Naive thymus-derived CD4-positive, alpha-beta T cell (primary cell): ENCODE results near the gene PIP5K1B. TPM values are rescaled to one million over a fixed set of nuclear protein-coding genes. Genes with fewer than 3 reads are reported as not detected.

Experiments used
- ATAC-seq: fragments of 150-1000 bp; cut with Tn5 transposase; 2 replicates; pipeline ENCODE4 v1.10.0; 2021; ENCODE audit warnings: mild to moderate bottlenecking, moderate library complexity
- CTCF ChIA-PET: fragments of 350-600 bp; sonication (Branson Sonifier 250); formaldehyde crosslinking; loops from one replicate; lab custom pipeline; 2021; ENCODE audit warnings: antibody characterized with exemption; lab: Charles Lee
- POLR2A ChIA-PET: fragments of 350-600 bp; sonication (Branson Sonifier 250); formaldehyde crosslinking; loops from one replicate; lab custom pipeline; 2021; ENCODE audit warnings: antibody characterized with exemption, inconsistent platforms; lab: Charles Lee
- DNase-seq, 9 donors: peaks; one replicate each; pipeline versions ENCODE4 v3.0.0 to v3.0.0-alpha.2; 2020 to 2022; ENCODE audit warnings: mixed read lengths in 1 of 9
- H3K27ac ChIP-seq: one replicate; pipeline ENCODE4 v1.7.0; 2013; ENCODE audit warnings: mild to moderate bottlenecking, low read depth, low read length, moderate library complexity
- H3K27me3 ChIP-seq, 2 donors: one replicate each; pipeline ENCODE4 v1.7.0; 2013; ENCODE audit warnings: low read length in 2 of 2, mild to moderate bottlenecking in 2 of 2, moderate library complexity in 2 of 2; ENCODE audit not compliant: control insufficient read depth in 2 of 2, insufficient read depth in 2 of 2
- H3K36me3 ChIP-seq, 3 experiments: 1 replicate in 2 of 3; 2 replicates in 1 of 3; pipeline ENCODE4 v1.7.0; 2013; ENCODE audit warnings: low read length in 3 of 3, mild to moderate bottlenecking in 3 of 3, moderate library complexity in 1 of 3; ENCODE audit not compliant: insufficient read depth in 3 of 3, control insufficient read depth in 2 of 3
- H3K4me1 ChIP-seq, 2 donors: one replicate each; pipeline ENCODE4 v1.7.0; 2013; ENCODE audit warnings: low read length in 2 of 2, mild to moderate bottlenecking in 2 of 2, moderate library complexity in 1 of 2; ENCODE audit not compliant: control insufficient read depth in 2 of 2, insufficient read depth in 2 of 2
- H3K4me3 ChIP-seq: 2 replicates; pipeline ENCODE4 v1.7.0; 2013; ENCODE audit warnings: mild to moderate bottlenecking, low read length
- H3K9me3 ChIP-seq, 3 experiments: 1 replicate in 2 of 3; 2 replicates in 1 of 3; pipeline ENCODE4 v1.7.0; 2013; ENCODE audit warnings: low read length in 3 of 3; ENCODE audit not compliant: control insufficient read depth in 2 of 3
- H3K27ac Mint-ChIP-seq, 9 donors: one replicate each; pipeline ENCODE4 v1.8.0; 2020 to 2022; ENCODE audit warnings: mixed read lengths in 9 of 9, mild to moderate bottlenecking in 8 of 9, moderate library complexity in 5 of 9, inconsistent platforms in 2 of 9
- H3K27me3 Mint-ChIP-seq, 5 donors: one replicate each; pipeline ENCODE4 v1.8.0; 2021 to 2022; ENCODE audit warnings: mixed read lengths in 5 of 5, mild to moderate bottlenecking in 1 of 5
- H3K36me3 Mint-ChIP-seq, 5 donors: one replicate each; pipeline ENCODE4 v1.8.0; 2020 to 2022; ENCODE audit warnings: mixed read lengths in 5 of 5, mild to moderate bottlenecking in 3 of 5, inconsistent platforms in 1 of 5
- H3K4me1 Mint-ChIP-seq, 7 donors: one replicate each; pipeline ENCODE4 v1.8.0; 2020 to 2022; ENCODE audit warnings: mixed read lengths in 7 of 7, mild to moderate bottlenecking in 3 of 7, inconsistent platforms in 1 of 7
- H3K4me3 Mint-ChIP-seq, 10 donors: one replicate each; pipeline ENCODE4 v1.8.0; 2020 to 2022; ENCODE audit warnings: mild to moderate bottlenecking in 10 of 10, mixed read lengths in 10 of 10, moderate library complexity in 6 of 10, inconsistent platforms in 2 of 10
- H3K9me3 Mint-ChIP-seq, 11 donors: one replicate each; pipeline ENCODE4 v1.8.0; 2020 to 2022; ENCODE audit warnings: mixed read lengths in 11 of 11, mild to moderate bottlenecking in 4 of 11, inconsistent platforms in 1 of 11, moderate library complexity in 1 of 11
- intact Hi-C, 2 donors: fragments of 100-400 bp; cut with micrococcal nuclease; formaldehyde crosslinking; loops; one replicate each; pipeline ENCODE4 v1.15.1; 2023
- polyA plus RNA-seq, 2 donors: library from polyadenylated mRNA; unstranded; fragments of 300-500 nt; fragmentation: Illumina TruSeq; gene quantifications; one replicate each; pipeline ENCODE4 v1.2.3, GENCODE V29; 2021
- total RNA-seq, 6 experiments: library from RNA in 5 of 6; stranded (reverse) in 5 of 6; gene quantifications; 1 replicate in 5 of 6; 2 replicates in 1 of 6; pipeline ENCODE4 v1.2.3 and lab custom pipeline; 2021 to 2026

The PIP5K1B gene
- total and polyA plus RNA-seq, 7 experiments from 2014 or later, result 0.08 to 4.2 (median 0.54) TPM

DNA sequence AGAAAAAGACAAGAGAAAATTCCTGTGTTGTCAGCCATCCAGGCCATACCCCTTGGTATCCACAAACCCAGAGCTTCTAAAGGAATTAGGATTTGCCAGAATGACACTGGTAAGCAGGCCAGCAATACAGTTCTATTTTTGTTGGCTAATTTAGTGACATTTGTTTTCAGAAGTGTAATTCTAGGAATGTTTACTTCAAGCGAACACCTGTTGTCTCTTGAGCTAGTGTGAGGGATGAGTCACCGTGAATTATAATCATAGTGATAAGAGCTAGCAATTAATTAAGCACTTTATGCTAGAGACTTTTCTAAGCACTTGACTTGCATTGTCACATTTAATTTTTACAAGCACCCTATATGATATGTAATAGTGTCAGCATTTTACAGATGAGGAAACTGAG, 209.7 kb downstream of the PIP5K1B start:
- peaks cover 0 to 23% (median 9%) of the 10 kb centered on the region in 7 donors for H3K4me1 Mint-ChIP-seq
- peaks cover 0 to 4% (median 0%) of the 10 kb centered on the region in 5 donors for H3K27me3 Mint-ChIP-seq
- Histone ChIP-seq H3K4me1 (peaks cover 0 to 4% of the 10 kb centered on the region in 2 donors), H3K9me3 (no peaks in the 10 kb centered on the region), H3K27me3 (no peaks in the 10 kb centered on the region), H3K4me3 (no peak overlapping the region), H3K27ac (no peak overlapping the region), H3K36me3 (no peaks in the 10 kb centered on the region)
- POLR2A ChIA-PET, result interaction anchor here (0.6 kb wide), 1 partner anchor 347 kb away, joined by 3 read pairs; no protein-coding TSS in a partner anchor
- no peaks in the 10 kb centered on the region for H3K9me3 Mint-ChIP-seq
- no peak for DNase-seq
- H3K36me3 Mint-ChIP-seq, result peaks cover 0 to 6% (median 0%) of the 10 kb centered on the region in 5 donors
- intact Hi-C loops, result no loop called here
- no peak overlapping the region for H3K4me3 Mint-ChIP-seq
- no peak for ATAC-seq
- CTCF ChIA-PET, result no interaction called here
- no peak overlapping the region for H3K27ac Mint-ChIP-seq

DNA sequence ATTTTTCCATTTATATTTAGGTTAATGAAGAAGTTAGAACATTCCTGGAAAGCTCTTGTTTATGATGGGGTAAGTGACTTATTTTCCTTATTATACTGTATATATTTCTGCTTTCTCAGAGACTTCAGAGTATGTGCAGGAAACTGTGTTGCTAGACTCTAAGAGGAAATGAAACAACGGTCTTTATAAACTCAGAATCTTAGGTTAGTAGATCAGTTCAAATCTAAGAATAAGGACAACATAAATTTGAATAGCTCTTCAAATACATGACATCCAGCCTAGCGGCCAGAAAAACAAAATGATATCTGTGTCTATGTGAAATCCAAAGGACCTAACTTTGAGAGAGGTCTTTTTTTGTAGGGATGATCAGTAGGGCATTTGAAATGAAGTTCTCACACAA, 214.6 kb downstream of the PIP5K1B start:
- H3K27ac ChIP-seq, result no peak overlapping the region
- Mint-ChIP-seq H3K27ac (peak overlapping the region in 4 of 9 donors; percentile 1 to 23 (median 13)), H3K9me3 (peaks cover 0 to 2% (median 0%) of the 10 kb centered on the region in 11 donors), H3K4me1 (peaks cover 3 to 24% (median 15%) of the 10 kb centered on the region in 7 donors), H3K27me3 (no peaks in the 10 kb centered on the region), H3K36me3 (peaks cover 0 to 10% (median 0%) of the 10 kb centered on the region in 5 donors), H3K4me3 (peak overlapping the region in 7 of 10 donors; percentile 0 to 50 (median 7))
- ChIA-PET CTCF (interaction anchor here (0.7 kb wide), 1 partner anchor 10 kb away, joined by 3 read pairs; no protein-coding TSS in a partner anchor), POLR2A (no interaction called here)
- peaks cover 0 to 7% of the 10 kb centered on the region in 2 donors for H3K4me1 ChIP-seq
- ATAC-seq (no peak), DNase-seq (no peak)
- H3K36me3 ChIP-seq, result no peaks in the 10 kb centered on the region
- intact Hi-C loops, result loop anchor here in 1 of 2 donors (2.0 kb wide), 1 partner anchor 17 kb away; no protein-coding TSS in a partner anchor
- no peaks in the 10 kb centered on the region for H3K9me3 ChIP-seq
- no peak overlapping the region for H3K4me3 ChIP-seq
- no peaks in the 10 kb centered on the region for H3K27me3 ChIP-seq

DNA sequence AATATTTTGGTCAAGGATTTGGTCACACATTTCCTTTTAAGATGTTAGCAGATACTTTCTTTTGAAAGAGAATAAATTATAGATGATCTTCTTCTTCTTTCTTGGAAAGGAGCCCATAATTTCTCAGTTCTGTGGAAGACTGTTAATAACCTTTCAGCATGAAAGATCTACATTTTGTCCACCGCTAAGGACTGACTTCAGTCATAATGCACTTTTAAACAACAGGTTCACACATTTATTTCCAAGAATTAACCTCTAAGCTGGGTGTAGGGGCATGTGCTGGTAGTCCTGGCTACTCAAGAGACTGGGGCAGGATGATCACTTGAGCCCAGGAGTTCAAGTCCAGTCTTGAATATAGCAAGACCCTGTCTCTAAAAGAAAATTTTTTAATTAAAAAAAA, 215.9 kb downstream of the PIP5K1B start:
- intact Hi-C loops, result no loop called here
- Histone ChIP-seq H3K27me3 (no peaks in the 10 kb centered on the region), H3K4me1 (peaks cover 0 to 7% of the 10 kb centered on the region in 2 donors), H3K4me3 (no peak overlapping the region), H3K9me3 (no peaks in the 10 kb centered on the region), H3K36me3 (no peaks in the 10 kb centered on the region), H3K27ac (no peak overlapping the region)
- Mint-ChIP-seq H3K36me3 (peaks cover 0 to 10% (median 0%) of the 10 kb centered on the region in 5 donors), H3K4me3 (peak overlapping the region in 1 of 10 donors; percentile 2), H3K9me3 (peaks cover 0 to 2% (median 0%) of the 10 kb centered on the region in 11 donors), H3K27me3 (no peaks in the 10 kb centered on the region), H3K27ac (no peak overlapping the region), H3K4me1 (peaks cover 3 to 16% (median 14%) of the 10 kb centered on the region in 7 donors)
- no peak for DNase-seq
- POLR2A ChIA-PET, result no interaction called here
- CTCF ChIA-PET, result no interaction called here
- no peak for ATAC-seq

- ATAC-seq (no peak), DNase-seq (no peak)
- H3K27me3 ChIP-seq, result no peaks in the 10 kb centered on the region
- Mint-ChIP-seq H3K9me3 (peaks cover 0 to 2% (median 0%) of the 10 kb centered on the region in 11 donors), H3K27ac (no peak overlapping the region), H3K36me3 (peaks cover 0 to 5% (median 0%) of the 10 kb centered on the region in 5 donors), H3K27me3 (peaks cover 0 to 18% (median 8%) of the 10 kb centered on the region in 5 donors), H3K4me1 (peaks cover 3 to 16% (median 14%) of the 10 kb centered on the region in 7 donors), H3K4me3 (no peak overlapping the region)
- ChIA-PET CTCF (no interaction called here), POLR2A (interaction anchor here (0.8 kb wide), 1 partner anchor 28 kb away, joined by 5 read pairs; no protein-coding TSS in a partner anchor)
- H3K4me1 ChIP-seq, result peaks cover 0 to 7% of the 10 kb centered on the region in 2 donors
- intact Hi-C loops, result no loop called here
- H3K9me3 ChIP-seq, result no peaks in the 10 kb centered on the region
- no peak overlapping the region for H3K4me3 ChIP-seq
- H3K27ac ChIP-seq, result no peak overlapping the region
- H3K36me3 ChIP-seq, result no peaks in the 10 kb centered on the region
Measured at GRCh38 chr9:68923480-68923879, 218.4 kb downstream of the PIP5K1B start.

GRCh38 chr9:68925175-68925574, 220.1 kb downstream of the PIP5K1B start:
- POLR2A ChIA-PET, result no interaction called here
- intact Hi-C loops, result no loop called here

GRCh38 chr9:68927165-68927564, 222.1 kb downstream of the PIP5K1B start:
- H3K27me3 Mint-ChIP-seq, result peaks cover 20 to 38% (median 30%) of the 10 kb centered on the region in 5 donors
- no peak overlapping the region for H3K27ac Mint-ChIP-seq
- no peaks in the 10 kb centered on the region for H3K9me3 ChIP-seq
- no peak overlapping the region for H3K4me3 ChIP-seq
- H3K4me3 Mint-ChIP-seq, result no peak overlapping the region
- H3K36me3 ChIP-seq, result no peaks in the 10 kb centered on the region
- no peaks in the 10 kb centered on the region for H3K27me3 ChIP-seq
- peaks cover 4 to 14% of the 10 kb centered on the region in 2 donors for H3K4me1 ChIP-seq
- ChIA-PET POLR2A (no interaction called here), CTCF (no interaction called here)
- H3K9me3 Mint-ChIP-seq, result peaks cover 0 to 3% (median 0%) of the 10 kb centered on the region in 11 donors
- H3K27ac ChIP-seq, result no peak overlapping the region
- no peak for DNase-seq
- peaks cover 0 to 4% (median 0%) of the 10 kb centered on the region in 5 donors for H3K36me3 Mint-ChIP-seq
- intact Hi-C loops, result no loop called here
- peaks cover 10 to 18% (median 11%) of the 10 kb centered on the region in 7 donors for H3K4me1 Mint-ChIP-seq
- ATAC-seq, result no peak

More at GRCh38 chr9:68925175-68925574, 220.1 kb downstream of the PIP5K1B start:
- CTCF ChIA-PET, result no interaction called here
- Histone ChIP-seq H3K27me3 (no peaks in the 10 kb centered on the region), H3K36me3 (no peaks in the 10 kb centered on the region), H3K9me3 (no peaks in the 10 kb centered on the region), H3K4me3 (no peak overlapping the region), H3K27ac (no peak overlapping the region), H3K4me1 (no peaks in the 10 kb centered on the region)
- Mint-ChIP-seq H3K36me3 (peaks cover 0 to 3% (median 0%) of the 10 kb centered on the region in 5 donors), H3K9me3 (peaks cover 0 to 3% (median 0%) of the 10 kb centered on the region in 11 donors), H3K27ac (no peak overlapping the region), H3K4me3 (no peak overlapping the region), H3K4me1 (peaks cover 0 to 8% (median 6%) of the 10 kb centered on the region in 7 donors), H3K27me3 (peaks cover 11 to 27% (median 17%) of the 10 kb centered on the region in 5 donors)
- ATAC-seq, result peak; percentile 31
- DNase-seq, result no peak
